Progenitor cell of endocrine pancreas (in vitro differentiated cells): ENCODE measurements around the gene IFNA10. TPM values are rescaled to one million over a fixed set of nuclear protein-coding genes. Genes with fewer than 3 reads are reported as not detected.
"Not testable (repeated sequence)": the region's sequence is repeated elsewhere in the genome, so short reads cannot be mapped to it uniquely, and the experiment has no call there.

ENCODE experiments used
- DNase-seq: peaks from one replicate; pipeline ENCODE4 v3.0.0; 2021; ENCODE audit warnings: low spot score; ENCODE audit not compliant: unreplicated experiment
- H3K27ac Mint-ChIP-seq: 2 replicates; pipeline ENCODE4 v1.8.0; 2021; ENCODE audit warnings: mild to moderate bottlenecking, moderate library complexity, mixed read lengths
- H3K27me3 Mint-ChIP-seq: 2 replicates; pipeline ENCODE4 v1.8.0; 2021; ENCODE audit warnings: mixed read lengths
- H3K36me3 Mint-ChIP-seq: 2 replicates; pipeline ENCODE4 v1.8.0; 2022; ENCODE audit warnings: mixed read lengths; ENCODE audit not compliant: insufficient read depth
- H3K4me1 Mint-ChIP-seq: 2 replicates; pipeline ENCODE4 v1.8.0; 2021; ENCODE audit warnings: low read depth, mixed read lengths
- H3K4me3 Mint-ChIP-seq: 2 replicates; pipeline ENCODE4 v1.8.0; 2021; ENCODE audit warnings: low read depth, mild to moderate bottlenecking, moderate library complexity, mixed read lengths
- H3K9me3 Mint-ChIP-seq: 2 replicates; pipeline ENCODE4 v1.8.0; 2021; ENCODE audit warnings: low read depth, mixed read lengths
- long read RNA-seq: library from polyadenylated mRNA; unstranded; transcript quantifications from one replicate; pipeline ENCODE4 v2.0.0, GENCODE V29; 2020
- total RNA-seq: library from RNA; stranded (reverse); gene quantifications from 2 replicates; pipeline ENCODE4 v1.2.1, GENCODE V29; 2021
- TF ChIP-seq, protein P1 (sequence below): fragments of 200-600 bp; sonication (generic); IDR thresholded peaks from one replicate; pipeline ENCODE4 v1.5.0; 2021; ENCODE audit warnings: antibody characterized with exemption, mild to moderate bottlenecking; ENCODE audit not compliant: unreplicated experiment

Gene IFNA10
- not detected in 2 replicates for total RNA-seq
- long read RNA-seq, result 0 reads

DNA sequence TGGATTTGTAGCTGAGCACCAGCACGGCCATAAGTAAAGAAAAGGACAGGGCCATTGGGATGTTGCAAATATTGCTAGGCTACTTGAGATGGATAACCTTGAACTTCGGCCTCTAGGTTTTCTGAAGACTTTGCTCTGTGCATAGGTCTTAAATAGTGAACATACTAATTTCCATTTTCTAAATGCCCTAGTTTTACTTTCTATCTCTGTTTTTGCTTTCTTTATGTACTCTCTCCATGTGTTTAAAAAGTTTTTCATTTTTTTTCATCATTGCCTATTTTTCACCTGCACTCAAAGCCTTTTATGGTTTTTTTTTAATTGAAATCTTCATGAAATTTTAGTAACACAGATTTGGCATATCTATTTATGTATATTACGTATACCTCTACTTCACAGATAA lies at the start of gene IFNA10:
Gene IFNA10 (minus strand): TSS at position 101 of the 400 bp plus-strand sequence. CDS start 46 bp downstream, at position 55.
- not testable (repeated sequence) for H3K9me3 Mint-ChIP-seq

DNA sequence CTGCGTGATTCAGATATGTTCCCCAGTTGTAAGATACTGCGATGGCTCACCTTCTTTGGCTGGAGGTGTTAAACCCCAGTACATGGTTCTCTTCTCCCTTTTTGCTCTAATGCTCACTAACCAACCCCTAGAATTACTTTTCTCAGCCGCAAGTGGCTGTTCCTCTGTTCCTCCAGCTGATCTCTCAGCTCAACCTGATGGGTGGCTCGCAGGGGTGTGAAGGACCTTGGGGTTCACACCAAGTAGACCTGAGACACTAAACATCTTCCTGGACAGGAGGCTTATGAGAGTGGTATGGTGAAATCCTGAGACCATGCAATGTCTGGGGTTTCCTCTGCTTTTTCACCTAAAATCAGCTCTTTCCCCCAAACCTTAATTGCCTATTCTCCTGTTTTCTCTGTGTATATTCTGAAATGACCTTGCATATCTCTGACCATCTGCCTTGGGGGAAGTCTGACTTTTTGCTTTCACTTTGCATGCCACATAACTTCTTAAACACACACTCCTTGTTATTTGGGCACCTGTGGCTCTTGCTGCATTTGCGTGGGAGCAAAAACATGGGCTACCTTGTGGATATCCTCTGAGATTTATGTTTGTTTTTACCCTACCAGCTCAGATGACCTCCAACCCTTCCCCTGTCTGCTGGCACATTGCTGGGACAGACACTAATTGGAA lies 48.7 kb upstream of the IFNA10 start:
- no peak overlapping the region for H3K27ac Mint-ChIP-seq
- DNase-seq, result no peak
- peaks cover 67% of the 10 kb centered on the region for H3K27me3 Mint-ChIP-seq
- H3K4me1 Mint-ChIP-seq, result peaks cover 1% of the 10 kb centered on the region
- H3K9me3 Mint-ChIP-seq, result peaks cover 3% of the 10 kb centered on the region
- TF ChIP-seq, protein P1, sequence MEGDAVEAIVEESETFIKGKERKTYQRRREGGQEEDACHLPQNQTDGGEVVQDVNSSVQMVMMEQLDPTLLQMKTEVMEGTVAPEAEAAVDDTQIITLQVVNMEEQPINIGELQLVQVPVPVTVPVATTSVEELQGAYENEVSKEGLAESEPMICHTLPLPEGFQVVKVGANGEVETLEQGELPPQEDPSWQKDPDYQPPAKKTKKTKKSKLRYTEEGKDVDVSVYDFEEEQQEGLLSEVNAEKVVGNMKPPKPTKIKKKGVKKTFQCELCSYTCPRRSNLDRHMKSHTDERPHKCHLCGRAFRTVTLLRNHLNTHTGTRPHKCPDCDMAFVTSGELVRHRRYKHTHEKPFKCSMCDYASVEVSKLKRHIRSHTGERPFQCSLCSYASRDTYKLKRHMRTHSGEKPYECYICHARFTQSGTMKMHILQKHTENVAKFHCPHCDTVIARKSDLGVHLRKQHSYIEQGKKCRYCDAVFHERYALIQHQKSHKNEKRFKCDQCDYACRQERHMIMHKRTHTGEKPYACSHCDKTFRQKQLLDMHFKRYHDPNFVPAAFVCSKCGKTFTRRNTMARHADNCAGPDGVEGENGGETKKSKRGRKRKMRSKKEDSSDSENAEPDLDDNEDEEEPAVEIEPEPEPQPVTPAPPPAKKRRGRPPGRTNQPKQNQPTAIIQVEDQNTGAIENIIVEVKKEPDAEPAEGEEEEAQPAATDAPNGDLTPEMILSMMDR, result no peak
- H3K36me3 Mint-ChIP-seq, result no peaks in the 10 kb centered on the region
- no peak overlapping the region for H3K4me3 Mint-ChIP-seq

More for the DNA sequence above, at the start of gene IFNA10:
- H3K4me1 Mint-ChIP-seq, H3K4me3 Mint-ChIP-seq, H3K27me3 Mint-ChIP-seq, DNase-seq, H3K27ac Mint-ChIP-seq, H3K36me3 Mint-ChIP-seq: not testable (repeated sequence)

DNA sequence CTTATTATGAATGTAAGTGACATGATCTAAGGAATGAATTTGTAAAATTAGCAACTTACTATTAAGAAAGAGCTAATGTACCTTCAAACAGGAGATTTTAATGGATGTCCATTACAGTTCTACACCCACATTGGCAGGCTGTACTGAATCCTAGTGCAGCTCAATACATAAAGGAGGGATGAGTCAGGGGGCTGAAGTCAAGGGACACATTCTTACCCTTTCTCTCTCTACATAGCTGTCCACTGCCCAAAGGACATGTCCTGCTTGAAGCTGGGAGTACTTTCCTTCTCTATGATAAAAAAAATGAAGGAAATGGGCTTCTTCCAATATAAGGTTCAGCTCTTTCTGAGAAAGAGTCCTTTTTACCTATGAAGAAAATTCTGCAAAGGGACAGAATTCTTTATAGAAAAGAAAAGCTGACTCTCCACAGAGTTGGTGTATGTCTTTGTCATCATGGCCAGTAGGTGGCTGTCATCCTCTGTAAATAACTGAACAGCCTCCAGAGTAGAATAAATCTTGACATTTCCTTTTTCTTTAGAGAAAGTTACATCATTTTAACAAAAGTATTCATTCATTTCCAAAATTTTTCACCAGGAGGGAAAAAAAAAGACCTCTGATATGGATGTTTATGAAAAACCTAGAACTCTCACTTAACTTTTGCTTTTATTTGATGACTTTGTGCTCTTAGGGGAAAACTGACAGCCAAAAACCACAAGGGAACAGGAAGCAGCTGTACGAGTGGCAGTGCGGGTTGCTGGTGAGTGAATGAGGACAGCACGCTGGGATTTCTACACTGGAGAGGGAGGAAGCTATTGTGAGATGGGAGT lies 46.0 kb upstream of the IFNA10 start:
- peaks cover 69% of the 10 kb centered on the region for H3K27me3 Mint-ChIP-seq
- no peak overlapping the region for H3K27ac Mint-ChIP-seq
- no peaks in the 10 kb centered on the region for H3K36me3 Mint-ChIP-seq
- H3K4me3 Mint-ChIP-seq, result no peak overlapping the region
- TF ChIP-seq, protein P1, result peak; percentile 72
- H3K9me3 Mint-ChIP-seq, result no peaks in the 10 kb centered on the region
- no peak for DNase-seq
- peaks cover 1% of the 10 kb centered on the region for H3K4me1 Mint-ChIP-seq

GRCh38 chr9:21251638-21252037 lies 44.7 kb upstream of the IFNA10 start:
- Mint-ChIP-seq H3K4me3 (no peak overlapping the region), H3K27me3 (peaks cover 58% of the 10 kb centered on the region), H3K9me3 (no peaks in the 10 kb centered on the region), H3K27ac (no peak overlapping the region), H3K36me3 (no peaks in the 10 kb centered on the region), H3K4me1 (peaks cover 1% of the 10 kb centered on the region)
- TF ChIP-seq, protein P1, result no peak
- no peak for DNase-seq

- H3K27me3 Mint-ChIP-seq, result peaks cover 54% of the 10 kb centered on the region
- H3K4me1 Mint-ChIP-seq, result peaks cover 1% of the 10 kb centered on the region
- no peak overlapping the region for H3K4me3 Mint-ChIP-seq
- H3K9me3 Mint-ChIP-seq, result peaks cover 2% of the 10 kb centered on the region
- DNase-seq, result no peak
- H3K36me3 Mint-ChIP-seq, result no peaks in the 10 kb centered on the region
- H3K27ac Mint-ChIP-seq, result no peak overlapping the region
- TF ChIP-seq, protein P1, result no peak
Observed at GRCh38 chr9:21251190-21251589, 44.2 kb upstream of the IFNA10 start.
